Erythroblast (primary cell): ENCODE data around the gene PARP14.

Experiments used
- GATA1 ChIP-seq: IDR thresholded peaks from 2 replicates; pipeline ENCODE4 v1.6.1; 2011; ENCODE audit warnings: low read depth, mild to moderate bottlenecking, control low read depth, low read length, moderate library complexity
- POLR2A ChIP-seq: IDR thresholded peaks from 2 replicates; pipeline ENCODE4 v1.6.1; 2011; ENCODE audit warnings: mild to moderate bottlenecking, low read length

- TF ChIP-seq POLR2A = no peak
- no peak for TF ChIP-seq GATA1
Measured at GRCh38 chr3:122679882-122680474, 661 bp upstream of the PARP14 start.
